Glutamatergic neuron (in vitro differentiated cells): Measurements from ENCODE around the gene C19orf67. TPM values are rescaled to one million over a fixed set of nuclear protein-coding genes. Genes with fewer than 3 reads are reported as not detected.

Source experiments
- DNase-seq: peaks from one replicate; pipeline ENCODE4 v3.0.0; 2022
- H3K27ac Mint-ChIP-seq: one replicate; pipeline ENCODE4 v1.8.0; 2020; ENCODE audit warnings: mild to moderate bottlenecking, mixed read lengths, inconsistent platforms; ENCODE audit not compliant: unreplicated experiment
- H3K27me3 Mint-ChIP-seq: one replicate; pipeline ENCODE4 v1.8.0; 2020; ENCODE audit warnings: mild to moderate bottlenecking, moderate library complexity, mixed read lengths, inconsistent platforms; ENCODE audit not compliant: unreplicated experiment
- H3K36me3 Mint-ChIP-seq: one replicate; pipeline ENCODE4 v1.8.0; 2020; ENCODE audit warnings: mild to moderate bottlenecking, mixed read lengths, inconsistent platforms; ENCODE audit not compliant: unreplicated experiment
- H3K4me1 Mint-ChIP-seq: one replicate; pipeline ENCODE4 v1.8.0; 2020; ENCODE audit warnings: mild to moderate bottlenecking, low read depth, mixed read lengths, inconsistent platforms; ENCODE audit not compliant: unreplicated experiment
- H3K4me3 Mint-ChIP-seq: one replicate; pipeline ENCODE4 v1.8.0; 2020; ENCODE audit warnings: mild to moderate bottlenecking, mixed read lengths, inconsistent platforms; ENCODE audit not compliant: unreplicated experiment
- H3K9me3 Mint-ChIP-seq: one replicate; pipeline ENCODE4 v1.8.0; 2020; ENCODE audit warnings: mild to moderate bottlenecking, moderate library complexity, mixed read lengths, inconsistent platforms; ENCODE audit not compliant: unreplicated experiment
- CTCF ChIP-seq: fragments of 200-600 bp; sonication (generic); IDR thresholded peaks from one replicate; pipeline ENCODE4 v1.5.0; 2021; ENCODE audit not compliant: partially characterized antibody, unreplicated experiment
- total RNA-seq: library from RNA; stranded (reverse); fragmentation: NEBNext Ultra II Directional; extraction: Animal tissue kit (Norgen Biotek cat#: 25700); gene quantifications from one replicate; pipeline ENCODE4 v1.2.1, GENCODE V29; 2021; ENCODE audit not compliant: unreplicated experiment

Gene C19orf67
- total RNA-seq, 1 donor from 2014 or later = 0.71 TPM

GRCh38 chr19:14066134-14066533 lies 19.4 kb downstream of the C19orf67 start:
- Mint-ChIP-seq H3K27ac (no peak overlapping the region), H3K4me3 (no peak overlapping the region), H3K27me3 (peaks cover 2% of the 10 kb centered on the region), H3K9me3 (peaks cover 1% of the 10 kb centered on the region), H3K4me1 (no peaks in the 10 kb centered on the region), H3K36me3 (no peaks in the 10 kb centered on the region)
- no peak for DNase-seq
- no peak for TF ChIP-seq CTCF

GRCh38 chr19:14063105-14063504 lies 22.5 kb downstream of the C19orf67 start:
- Mint-ChIP-seq H3K9me3 (no peaks in the 10 kb centered on the region), H3K4me1 (peaks cover 2% of the 10 kb centered on the region), H3K4me3 (no peak overlapping the region), H3K36me3 (no peaks in the 10 kb centered on the region), H3K27ac (no peak overlapping the region), H3K27me3 (peaks cover 8% of the 10 kb centered on the region)
- DNase-seq = no peak
- TF ChIP-seq CTCF = no peak

- H3K4me3 Mint-ChIP-seq = no peak overlapping the region
- H3K36me3 Mint-ChIP-seq = no peaks in the 10 kb centered on the region
- peaks cover 3% of the 10 kb centered on the region for H3K4me1 Mint-ChIP-seq
- no peak for TF ChIP-seq CTCF
- no peaks in the 10 kb centered on the region for H3K9me3 Mint-ChIP-seq
- H3K27ac Mint-ChIP-seq = no peak overlapping the region
- H3K27me3 Mint-ChIP-seq = peaks cover 11% of the 10 kb centered on the region
- DNase-seq = no peak
These were observed 23.1 kb downstream of the C19orf67 start for GRCh38 chr19:14062558-14062855.

- Mint-ChIP-seq H3K27ac (no peak within 1 kb of the TSS), H3K36me3 (no peaks in the 10 kb centered on the region), H3K4me3 (no peak within 1 kb of the TSS), H3K27me3 (peaks cover 11% of the 10 kb centered on the region), H3K4me1 (peaks cover 3% of the 10 kb centered on the region), H3K9me3 (peaks cover under 1% of the 10 kb centered on the region)
- TF ChIP-seq CTCF = no peak
- no peak for DNase-seq
These were observed 23.6 kb downstream of the C19orf67 start, which contains the start of gene PALM3 for GRCh38 chr19:14061751-14062557. Gene PALM3, minus strand, starts transcription at chr19:14062076. Its CDS starts 96 bp downstream, at chr19:14061980.

GRCh38 chr19:14061081-14061749 lies 24.4 kb downstream of the C19orf67 start:
- peaks cover 3% of the 10 kb centered on the region for H3K4me1 Mint-ChIP-seq
- peaks cover 11% of the 10 kb centered on the region for H3K27me3 Mint-ChIP-seq
- no peak for DNase-seq
- TF ChIP-seq CTCF = no peak
- H3K9me3 Mint-ChIP-seq = peaks cover 2% of the 10 kb centered on the region
- H3K27ac Mint-ChIP-seq = no peak overlapping the region
- no peaks in the 10 kb centered on the region for H3K36me3 Mint-ChIP-seq
- H3K4me3 Mint-ChIP-seq = no peak overlapping the region
